Smooth muscle cell (in vitro differentiated cells): ENCODE results near the gene HOXC10. TPM values are rescaled to one million over a fixed set of nuclear protein-coding genes. Genes with fewer than 3 reads are reported as not detected.

ENCODE experiments used
- DNase-seq: peaks from one replicate; lab custom pipeline; 2025; ENCODE audit not compliant: unreplicated experiment; lab: John Stamatoyannopoulos, UW
- H2AFZ ChIP-seq: fragments of 200-600 bp; sonication (generic); 2 replicates; pipeline ENCODE4 v1.6.0; 2016; ENCODE audit warnings: antibody characterized with exemption, low read depth, mild to moderate bottlenecking
- H3F3A ChIP-seq: fragments of 200-600 bp; sonication (generic); 2 replicates; pipeline ENCODE4 v1.6.0; 2017; ENCODE audit warnings: antibody characterized with exemption, low read depth
- H3K27ac ChIP-seq: fragments of 200-600 bp; sonication (generic); 2 replicates; pipeline ENCODE4 v1.5.1; 2016; ENCODE audit warnings: low read depth, mild to moderate bottlenecking
- H3K27me3 ChIP-seq: fragments of 200-600 bp; sonication (generic); 2 replicates; pipeline ENCODE4 v1.6.1; 2016; ENCODE audit warnings: low read depth, mild to moderate bottlenecking
- H3K36me3 ChIP-seq: fragments of 200-600 bp; sonication (generic); 2 replicates; pipeline ENCODE4 v1.5.1; 2016; ENCODE audit warnings: low read depth
- H3K4me1 ChIP-seq: fragments of 200-600 bp; sonication (generic); 2 replicates; pipeline ENCODE4 v1.5.1; 2016; ENCODE audit warnings: low read depth
- H3K4me2 ChIP-seq: fragments of 200-600 bp; sonication (generic); 2 replicates; pipeline ENCODE4 v1.6.0; 2016; ENCODE audit warnings: mild to moderate bottlenecking
- H3K4me3 ChIP-seq: fragments of 200-600 bp; sonication (generic); 2 replicates; pipeline ENCODE4 v1.5.1; 2016; ENCODE audit warnings: mild to moderate bottlenecking
- H3K79me2 ChIP-seq: fragments of 200-600 bp; sonication (generic); 2 replicates; pipeline ENCODE4 v1.6.0; 2016; ENCODE audit warnings: low read depth, mild to moderate bottlenecking
- H3K9ac ChIP-seq: fragments of 200-600 bp; sonication (generic); 2 replicates; pipeline ENCODE4 v1.6.0; 2016; ENCODE audit warnings: low read depth
- H3K9me3 ChIP-seq: fragments of 200-600 bp; sonication (generic); replicated peaks from 2 replicates; pipeline ENCODE4 v1.5.1; 2016; ENCODE audit warnings: low read depth
- H4K20me1 ChIP-seq: fragments of 200-600 bp; sonication (generic); 2 replicates; pipeline ENCODE4 v1.6.0; 2016; ENCODE audit warnings: low read depth
- WGBS: methylation state at CpG from one replicate; pipeline ENCODE4 v1.1.7; 2016; ENCODE audit warnings: low lambda C conversion rate; 5-methylcytosine and 5-hydroxymethylcytosine counted together
- polyA plus RNA-seq: library from polyadenylated mRNA; unstranded; fragments of >200 nt; fragmentation: Nextera tagmentation; extraction: Ambion mirVana; gene quantifications from 2 replicates; pipeline ENCODE4 v1.2.1, GENCODE V29; 2016
- total RNA-seq: library from RNA; depleted of rRNA; stranded (reverse); fragments of >200 nt; gene quantifications from 2 replicates; pipeline ENCODE4 v1.2.3, GENCODE V29; 2014
- TF ChIP-seq, protein P1 (sequence below): fragments of 200-600 bp; sonication (generic); IDR thresholded peaks from 2 replicates; pipeline ENCODE4 v1.5.1; 2017; ENCODE audit warnings: borderline replicate concordance, mild to moderate bottlenecking, antibody characterized with exemption; ENCODE audit not compliant: insufficient read depth, poor library complexity, severe bottlenecking

Gene HOXC10
- total and polyA plus RNA-seq, 2 experiments from 2014 or later: 0.66 TPM; not detected in 1

DNA sequence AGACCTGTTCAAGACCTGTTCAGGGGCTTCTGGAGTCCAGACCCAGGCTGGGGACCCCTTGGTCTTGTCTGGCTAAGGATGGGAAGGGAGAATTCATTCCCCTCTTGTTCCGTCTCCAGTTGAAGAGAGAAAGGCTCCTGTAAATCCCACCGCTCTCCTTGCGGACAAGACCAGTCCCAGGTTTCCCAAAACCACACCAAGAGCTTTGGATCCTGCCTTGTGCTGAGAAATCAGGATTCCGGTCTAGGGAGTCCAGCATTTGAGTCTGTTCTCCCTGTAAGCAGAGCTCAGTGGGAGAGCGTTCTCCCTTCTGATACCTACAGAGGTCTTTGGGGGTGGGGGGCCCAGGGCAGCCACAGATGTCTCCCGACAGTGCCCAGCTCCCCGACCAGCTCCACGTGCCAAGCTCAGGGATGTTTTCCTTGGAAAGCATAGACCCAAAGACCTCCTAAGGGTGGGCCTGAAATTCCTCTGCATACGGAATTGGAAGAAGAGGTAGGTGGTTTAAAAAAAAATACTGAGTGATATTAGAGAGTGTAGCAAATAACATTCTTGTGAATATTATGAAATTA lies 44.4 kb upstream of the HOXC10 start:
- Histone ChIP-seq H3K79me2 (no peaks in the 10 kb centered on the region), H3K4me3 (peak overlapping the region; percentile 42), H2AFZ (no peak overlapping the region), H3F3A (no peaks in the 10 kb centered on the region), H3K9me3 (no peaks in the 10 kb centered on the region), H3K4me1 (peaks cover 3% of the 10 kb centered on the region), H3K4me2 (peak overlapping the region; percentile 71), H4K20me1 (no peaks in the 10 kb centered on the region), H3K27me3 (peaks cover 100% of the 10 kb centered on the region), H3K9ac (no peak overlapping the region), H3K27ac (no peak overlapping the region), H3K36me3 (no peaks in the 10 kb centered on the region)
- DNase-seq: no peak
- TF ChIP-seq, protein P1, sequence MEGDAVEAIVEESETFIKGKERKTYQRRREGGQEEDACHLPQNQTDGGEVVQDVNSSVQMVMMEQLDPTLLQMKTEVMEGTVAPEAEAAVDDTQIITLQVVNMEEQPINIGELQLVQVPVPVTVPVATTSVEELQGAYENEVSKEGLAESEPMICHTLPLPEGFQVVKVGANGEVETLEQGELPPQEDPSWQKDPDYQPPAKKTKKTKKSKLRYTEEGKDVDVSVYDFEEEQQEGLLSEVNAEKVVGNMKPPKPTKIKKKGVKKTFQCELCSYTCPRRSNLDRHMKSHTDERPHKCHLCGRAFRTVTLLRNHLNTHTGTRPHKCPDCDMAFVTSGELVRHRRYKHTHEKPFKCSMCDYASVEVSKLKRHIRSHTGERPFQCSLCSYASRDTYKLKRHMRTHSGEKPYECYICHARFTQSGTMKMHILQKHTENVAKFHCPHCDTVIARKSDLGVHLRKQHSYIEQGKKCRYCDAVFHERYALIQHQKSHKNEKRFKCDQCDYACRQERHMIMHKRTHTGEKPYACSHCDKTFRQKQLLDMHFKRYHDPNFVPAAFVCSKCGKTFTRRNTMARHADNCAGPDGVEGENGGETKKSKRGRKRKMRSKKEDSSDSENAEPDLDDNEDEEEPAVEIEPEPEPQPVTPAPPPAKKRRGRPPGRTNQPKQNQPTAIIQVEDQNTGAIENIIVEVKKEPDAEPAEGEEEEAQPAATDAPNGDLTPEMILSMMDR: no peak
- 26% methylated on average over 9 of the region's 9 CpGs for WGBS

DNA sequence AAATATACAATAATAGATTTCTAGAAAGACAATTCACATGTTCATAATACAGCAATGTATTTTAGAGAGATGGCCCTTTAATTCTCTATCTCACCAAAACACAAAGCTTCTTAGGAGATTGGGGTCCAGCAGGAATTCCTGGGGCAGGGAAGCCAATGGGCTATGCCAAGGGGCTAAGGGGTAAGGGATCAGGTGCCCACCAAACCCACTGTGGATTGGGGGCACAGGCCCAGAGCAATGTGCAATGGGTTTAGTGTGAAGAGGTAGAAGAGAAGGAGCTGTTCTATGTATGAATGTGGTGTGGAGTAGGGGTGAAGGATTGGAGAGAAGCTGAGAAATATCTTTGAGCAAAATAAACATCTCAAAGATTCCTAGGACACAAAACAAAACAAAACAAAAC lies 43.8 kb upstream of the HOXC10 start:
- no peaks in the 10 kb centered on the region for H3K4me1 ChIP-seq
- H3K4me2 ChIP-seq: peak overlapping the region; percentile 9
- TF ChIP-seq, protein P1: no peak
- peaks cover 100% of the 10 kb centered on the region for H3K27me3 ChIP-seq
- H3K4me3 ChIP-seq: no peak overlapping the region
- DNase-seq: no peak
- no peaks in the 10 kb centered on the region for H3K36me3 ChIP-seq
- H2AFZ ChIP-seq: no peak overlapping the region
- H4K20me1 ChIP-seq: no peaks in the 10 kb centered on the region
- H3F3A ChIP-seq: no peaks in the 10 kb centered on the region
- H3K9me3 ChIP-seq: no peaks in the 10 kb centered on the region
- H3K9ac ChIP-seq: no peak overlapping the region
- H3K27ac ChIP-seq: no peak overlapping the region
- no peaks in the 10 kb centered on the region for H3K79me2 ChIP-seq

DNA sequence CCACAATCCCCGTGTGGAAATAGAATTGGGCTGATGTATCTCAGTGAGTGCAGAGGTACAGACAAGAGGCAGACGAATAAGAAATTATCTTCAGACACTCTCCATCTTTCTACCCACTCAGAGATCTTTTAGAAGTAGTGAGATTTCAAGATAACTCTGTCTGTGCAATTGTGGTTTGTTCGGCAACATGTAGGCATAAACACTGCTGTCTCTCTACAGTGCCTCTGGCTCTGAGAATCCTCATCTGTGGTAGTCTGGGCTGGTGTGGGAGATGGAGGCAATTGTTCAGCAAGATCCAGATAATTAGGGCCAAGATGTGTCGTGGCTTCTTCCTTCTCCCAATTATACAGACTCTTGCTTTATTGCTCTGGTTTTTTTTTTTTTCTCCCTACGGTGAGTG lies 43.2 kb upstream of the HOXC10 start:
- H3K4me3 ChIP-seq: no peak overlapping the region
- peaks cover 100% of the 10 kb centered on the region for H3K27me3 ChIP-seq
- H3K27ac ChIP-seq: no peak overlapping the region
- no peaks in the 10 kb centered on the region for H3K9me3 ChIP-seq
- H3K79me2 ChIP-seq: no peaks in the 10 kb centered on the region
- DNase-seq: no peak
- H3K36me3 ChIP-seq: no peaks in the 10 kb centered on the region
- no peak overlapping the region for H2AFZ ChIP-seq
- H3K4me1 ChIP-seq: no peaks in the 10 kb centered on the region
- H3F3A ChIP-seq: no peaks in the 10 kb centered on the region
- TF ChIP-seq, protein P1: no peak
- peak overlapping the region; percentile 9 for H3K4me2 ChIP-seq
- H4K20me1 ChIP-seq: no peaks in the 10 kb centered on the region
- 28% methylated on average over 5 of the region's 5 CpGs for WGBS
- no peak overlapping the region for H3K9ac ChIP-seq

DNA sequence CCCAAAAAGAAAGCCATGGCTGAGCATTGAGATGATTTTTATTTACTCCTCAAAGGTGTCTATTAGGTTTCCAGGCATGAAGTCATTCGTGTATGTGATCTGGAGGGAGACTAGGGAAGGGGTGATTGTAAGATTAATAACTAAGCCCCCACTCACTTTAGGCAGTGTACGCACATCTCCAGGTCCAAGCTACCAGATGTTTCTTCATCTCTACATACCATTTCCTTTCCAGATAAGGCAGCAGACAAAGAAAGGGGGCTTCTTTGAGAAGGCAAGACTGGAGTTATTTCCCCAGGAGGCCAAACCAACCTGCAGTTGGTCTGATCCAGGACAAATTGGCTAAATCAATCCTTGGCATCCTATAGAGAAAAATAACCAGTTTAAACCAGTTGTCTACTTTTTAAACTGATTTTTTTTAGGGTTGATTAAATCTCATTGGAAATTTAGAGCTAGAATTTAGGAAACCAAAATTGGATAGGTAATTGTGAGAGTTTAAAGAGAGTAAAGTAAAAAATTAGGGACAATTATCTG lies 42.4 kb upstream of the HOXC10 start:
- 42% methylated on average over 2 of the region's 2 CpGs for WGBS

More for the DNA sequence above, 42.4 kb upstream of the HOXC10 start:
- H3K9ac ChIP-seq: no peak overlapping the region
- H2AFZ ChIP-seq: no peak overlapping the region
- H3K36me3 ChIP-seq: no peaks in the 10 kb centered on the region
- TF ChIP-seq, protein P1: no peak
- peaks cover 100% of the 10 kb centered on the region for H3K27me3 ChIP-seq
- no peaks in the 10 kb centered on the region for H4K20me1 ChIP-seq
- H3K4me1 ChIP-seq: no peaks in the 10 kb centered on the region
- H3K79me2 ChIP-seq: no peaks in the 10 kb centered on the region
- no peaks in the 10 kb centered on the region for H3K9me3 ChIP-seq
- H3K4me3 ChIP-seq: no peak overlapping the region
- DNase-seq: no peak
- no peaks in the 10 kb centered on the region for H3F3A ChIP-seq
- H3K27ac ChIP-seq: no peak overlapping the region
- H3K4me2 ChIP-seq: no peak overlapping the region
